Coronary artery (tissue), 2 donors: ENCODE measurements around the gene ZP1.
"Not testable (repeated sequence)": the region's sequence is repeated elsewhere in the genome, so short reads cannot be mapped to it uniquely, and the experiment has no call there.

Experiments
- DNase-seq: peaks from one replicate; pipeline ENCODE4 v3.0.0-alpha.2; 2017; ENCODE audit warnings: low spot score
- H3K27ac ChIP-seq, 2 donors: fragments of 200-600 bp; sonication (generic); one replicate each; pipeline ENCODE4 v1.5.1; 2016 to 2019
- H3K4me3 ChIP-seq: fragments of 200-600 bp; sonication (generic); 2 replicates; pipeline ENCODE4 v1.5.1; 2016; ENCODE audit warnings: mild to moderate bottlenecking, moderate library complexity
- CTCF ChIP-seq: fragments of 200-600 bp; sonication (generic); IDR thresholded peaks from one replicate; pipeline ENCODE4 v1.5.1; 2019; ENCODE audit warnings: antibody characterized with exemption

ZP1 gene

GRCh38 chr11:60866911-60867870, at the start of gene ZP1:
Gene ZP1, plus strand, starts transcription at chr11:60867542. Its CDS starts 20 bp downstream, at chr11:60867562.
- no peak within 1 kb of the TSS for H3K27ac ChIP-seq
- no peak for TF ChIP-seq CTCF
- no peak for DNase-seq
- H3K4me3 ChIP-seq, result no peak within 1 kb of the TSS

GRCh38 chr11:60818057-60818456, 49.3 kb upstream of the ZP1 start:
- Histone ChIP-seq H3K27ac (no peak overlapping the region), H3K4me3 (no peak overlapping the region)
- DNase-seq, result no peak
- TF ChIP-seq CTCF, result no peak

GRCh38 chr11:60821827-60822599, 45.3 kb upstream of the ZP1 start:
- TF ChIP-seq CTCF, result no peak
- no peak overlapping the region for H3K4me3 ChIP-seq
- DNase-seq, result no peak
- H3K27ac ChIP-seq, result no peak overlapping the region

GRCh38 chr11:60823745-60824306, 43.5 kb upstream of the ZP1 start:
- not testable (repeated sequence) for H3K4me3 ChIP-seq, DNase-seq

GRCh38 chr11:60825118-60825517, 42.2 kb upstream of the ZP1 start:
- no peak for DNase-seq
- no peak for TF ChIP-seq CTCF
- Histone ChIP-seq H3K27ac (no peak overlapping the region), H3K4me3 (no peak overlapping the region)

More at GRCh38 chr11:60823745-60824306, 43.5 kb upstream of the ZP1 start:
- not testable (repeated sequence) for H3K27ac ChIP-seq

GRCh38 chr11:60825790-60826189, 41.6 kb upstream of the ZP1 start:
- DNase-seq, result no peak
- Histone ChIP-seq H3K27ac (no peak overlapping the region), H3K4me3 (no peak overlapping the region)
- TF ChIP-seq CTCF, result no peak

- no peak overlapping the region for H3K27ac ChIP-seq
- TF ChIP-seq CTCF, result no peak
- DNase-seq, result no peak
- H3K4me3 ChIP-seq, result no peak overlapping the region
These were observed 36.7 kb upstream of the ZP1 start for GRCh38 chr11:60830478-60831142.
